GM12872 (cell line): Measurements from ENCODE around the gene NAT9.

Experiments
- TF ChIP-seq, protein P1 (sequence below): IDR thresholded peaks from 3 replicates; pipeline ENCODE4 v1.5.1; 2011; ENCODE audit warnings: low read depth, mild to moderate bottlenecking, low read length, moderate library complexity; ENCODE audit not compliant: insufficient read depth

The NAT9 gene

DNA sequence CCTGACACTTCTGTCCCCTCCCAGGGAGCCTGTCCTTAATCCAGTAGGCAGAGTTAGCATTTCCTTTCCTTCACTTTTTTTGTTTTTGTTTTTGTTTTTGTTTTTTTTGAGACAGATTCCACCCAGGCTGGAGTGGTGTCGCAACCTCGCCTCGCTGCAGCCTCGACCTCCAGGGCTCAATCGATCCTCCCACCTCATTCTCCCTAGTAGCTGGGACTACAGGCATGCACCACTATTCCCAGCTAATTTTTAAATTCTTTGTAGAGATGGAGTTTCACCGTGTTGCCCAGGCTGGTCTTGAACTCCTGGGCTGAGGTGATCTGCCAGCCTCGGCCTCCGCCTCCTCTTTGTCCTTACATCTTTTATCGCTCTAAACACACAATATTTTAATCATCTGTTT, 23.7 kb downstream of the NAT9 start:
- TF ChIP-seq, protein P1, sequence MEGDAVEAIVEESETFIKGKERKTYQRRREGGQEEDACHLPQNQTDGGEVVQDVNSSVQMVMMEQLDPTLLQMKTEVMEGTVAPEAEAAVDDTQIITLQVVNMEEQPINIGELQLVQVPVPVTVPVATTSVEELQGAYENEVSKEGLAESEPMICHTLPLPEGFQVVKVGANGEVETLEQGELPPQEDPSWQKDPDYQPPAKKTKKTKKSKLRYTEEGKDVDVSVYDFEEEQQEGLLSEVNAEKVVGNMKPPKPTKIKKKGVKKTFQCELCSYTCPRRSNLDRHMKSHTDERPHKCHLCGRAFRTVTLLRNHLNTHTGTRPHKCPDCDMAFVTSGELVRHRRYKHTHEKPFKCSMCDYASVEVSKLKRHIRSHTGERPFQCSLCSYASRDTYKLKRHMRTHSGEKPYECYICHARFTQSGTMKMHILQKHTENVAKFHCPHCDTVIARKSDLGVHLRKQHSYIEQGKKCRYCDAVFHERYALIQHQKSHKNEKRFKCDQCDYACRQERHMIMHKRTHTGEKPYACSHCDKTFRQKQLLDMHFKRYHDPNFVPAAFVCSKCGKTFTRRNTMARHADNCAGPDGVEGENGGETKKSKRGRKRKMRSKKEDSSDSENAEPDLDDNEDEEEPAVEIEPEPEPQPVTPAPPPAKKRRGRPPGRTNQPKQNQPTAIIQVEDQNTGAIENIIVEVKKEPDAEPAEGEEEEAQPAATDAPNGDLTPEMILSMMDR: no peak

DNA sequence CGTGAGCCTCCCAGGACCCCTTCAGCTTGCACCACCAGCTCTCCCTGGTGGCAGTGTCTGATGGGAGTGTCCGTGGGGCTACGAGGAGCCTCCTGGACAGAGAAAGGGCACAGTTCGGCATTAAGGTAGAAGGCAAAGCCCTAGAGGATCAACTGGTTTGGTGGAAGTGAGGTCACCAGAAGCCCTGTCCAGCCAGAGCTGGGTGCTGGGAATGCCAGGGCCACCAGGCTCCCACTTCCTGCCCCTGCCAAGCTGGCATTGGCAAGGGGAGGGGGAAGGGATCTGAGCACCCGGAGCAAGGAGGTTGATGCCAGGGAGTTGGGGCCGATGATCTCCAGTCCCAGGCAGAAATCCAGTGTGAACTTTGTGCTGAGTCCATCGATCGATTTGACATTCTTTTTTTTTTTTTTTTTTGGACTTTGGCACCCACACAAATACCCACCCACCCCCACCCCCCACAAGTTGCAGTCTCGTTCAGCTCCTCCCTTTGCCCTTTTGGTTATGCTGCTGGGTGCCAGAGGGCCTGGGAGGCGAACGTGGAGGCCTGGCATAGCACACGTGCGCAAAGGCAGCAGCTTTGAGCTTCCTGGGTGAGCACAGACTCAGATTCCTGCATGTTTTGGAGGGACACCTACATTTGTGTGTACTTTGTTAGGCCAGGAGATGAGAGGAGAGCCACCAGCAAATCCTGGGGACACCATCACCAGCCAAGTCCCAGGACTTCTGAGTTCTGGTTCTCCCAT, 25.6 kb downstream of the NAT9 start:
- TF ChIP-seq, protein P1: no peak

DNA sequence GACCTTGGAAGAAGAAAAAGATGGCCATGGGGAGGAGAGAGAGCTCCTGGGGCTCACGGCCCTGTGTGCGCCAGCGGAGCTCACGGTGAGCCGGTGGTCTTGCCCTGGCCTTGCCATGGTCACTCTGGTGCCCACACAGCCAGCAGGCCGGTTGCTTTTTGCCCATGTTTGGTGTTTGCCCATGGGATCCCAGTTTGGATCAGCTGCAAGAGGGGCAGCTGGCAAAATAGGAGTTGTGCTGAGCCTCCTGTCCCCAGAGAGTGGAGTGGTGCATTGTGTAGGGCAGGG, 26.2 kb downstream of the NAT9 start:
- TF ChIP-seq, protein P1: no peak

DNA sequence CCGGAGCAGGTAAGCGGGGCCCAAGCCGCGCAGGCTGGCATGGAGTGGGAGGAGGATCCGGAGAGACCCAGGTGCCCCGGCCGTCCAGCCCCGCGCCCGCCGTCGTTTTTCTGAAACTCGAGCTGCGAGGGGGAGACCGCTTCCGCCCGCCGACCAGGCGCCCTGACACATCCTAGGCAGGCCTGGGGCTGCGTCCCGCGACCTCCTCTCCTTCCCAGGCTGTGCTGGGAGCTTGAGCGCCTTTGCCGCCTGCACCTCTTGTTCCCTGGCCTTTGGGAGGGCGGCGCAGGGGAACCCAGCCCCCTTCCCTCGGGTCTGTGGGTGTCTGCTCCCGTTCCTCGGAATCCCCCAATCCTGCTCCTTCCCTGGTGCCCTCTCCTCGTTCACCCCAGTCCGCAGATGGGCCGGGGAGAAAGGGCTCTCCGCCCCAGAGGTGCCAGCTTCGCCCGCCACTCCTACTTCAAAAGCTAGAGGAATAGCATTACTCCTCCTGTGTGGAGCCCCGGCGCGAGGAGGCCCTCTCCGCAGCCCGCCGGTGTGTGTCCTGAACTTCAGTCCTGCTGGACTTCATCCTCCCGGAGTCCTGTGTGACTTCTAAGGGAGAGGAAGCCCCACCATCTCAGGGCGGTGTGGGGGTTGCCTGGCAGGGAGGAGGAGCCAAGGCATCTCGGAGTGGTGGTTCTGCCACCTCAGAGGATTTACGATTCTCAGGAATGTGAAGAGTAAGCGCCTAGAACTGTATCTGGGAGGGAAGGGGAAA, 26.7 kb downstream of the NAT9 start:
- TF ChIP-seq, protein P1: no peak

DNA sequence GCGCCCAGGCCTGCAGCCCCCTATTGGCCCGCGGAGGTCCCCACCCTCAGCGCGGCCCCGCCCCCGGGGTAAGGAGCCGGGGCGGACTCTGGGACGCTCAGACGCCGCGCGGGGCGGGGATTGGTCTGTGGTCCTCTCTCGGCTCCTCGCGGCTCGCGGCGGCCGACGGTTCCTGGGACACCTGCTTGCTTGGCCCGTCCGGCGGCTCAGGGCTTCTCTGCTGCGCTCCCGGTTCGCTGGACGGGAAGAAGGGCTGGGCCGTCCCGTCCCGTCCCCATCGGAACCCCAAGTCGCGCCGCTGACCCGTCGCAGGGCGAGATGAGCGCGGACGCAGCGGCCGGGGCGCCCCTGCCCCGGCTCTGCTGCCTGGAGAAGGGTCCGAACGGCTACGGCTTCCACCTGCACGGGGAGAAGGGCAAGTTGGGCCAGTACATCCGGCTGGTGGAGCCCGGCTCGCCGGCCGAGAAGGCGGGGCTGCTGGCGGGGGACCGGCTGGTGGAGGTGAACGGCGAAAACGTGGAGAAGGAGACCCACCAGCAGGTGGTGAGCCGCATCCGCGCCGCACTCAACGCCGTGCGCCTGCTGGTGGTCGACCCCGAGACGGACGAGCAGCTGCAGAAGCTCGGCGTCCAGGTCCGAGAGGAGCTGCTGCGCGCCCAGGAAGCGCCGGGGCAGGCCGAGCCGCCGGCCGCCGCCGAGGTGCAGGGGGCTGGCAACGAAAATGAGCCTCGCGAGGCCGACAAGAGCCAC, 27.4 kb downstream of the NAT9 start, which contains the start of gene NHERF1:
Gene NHERF1 (plus strand): TSS at position 100 of the 750 bp plus-strand sequence. CDS start 219 bp downstream, at position 319.
- TF ChIP-seq, protein P1: peak; percentile 37; the same call in 2 of the 3 replicates

DNA sequence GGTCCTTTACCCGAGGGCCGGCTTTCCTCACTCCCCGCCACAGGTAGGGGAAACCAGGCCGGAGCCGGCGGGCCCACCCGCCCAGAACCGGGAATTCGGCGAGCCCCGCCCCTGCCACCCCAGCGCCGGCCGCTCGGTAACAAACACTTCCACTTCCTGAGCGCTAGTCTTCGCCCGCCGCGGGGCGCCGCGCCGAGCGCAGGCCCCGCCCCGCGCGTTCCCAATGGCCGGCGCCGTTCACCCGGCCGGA, 27.9 kb downstream of the NAT9 start:
- TF ChIP-seq, protein P1: no peak

DNA sequence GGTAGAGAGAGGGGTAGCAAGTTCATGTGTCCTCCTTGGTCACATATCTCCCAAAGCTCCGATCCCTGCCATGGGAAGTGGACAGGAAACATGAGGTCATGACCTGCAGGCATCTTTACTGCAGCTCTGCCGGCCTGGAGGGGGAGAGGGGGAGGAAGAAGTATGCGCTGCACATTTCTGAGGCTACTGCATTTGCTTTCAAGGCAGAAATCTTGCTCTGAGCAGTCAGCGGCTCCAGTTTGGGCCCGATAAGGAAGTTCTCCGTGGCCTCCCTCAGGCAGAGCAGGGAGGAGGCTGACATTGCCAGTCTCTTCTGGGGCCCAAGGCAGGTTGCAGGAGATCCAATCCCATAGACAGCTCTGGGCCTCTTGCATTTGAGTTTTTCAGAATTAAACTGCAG, 29.2 kb downstream of the NAT9 start:
- TF ChIP-seq, protein P1: no peak
